HEK293T (cell line): ENCODE results near the gene ANTXR2.

Experiments used
- CTCF ChIA-PET: fragments of 350-600 bp; formaldehyde crosslinking; extraction: SDS; loops from one replicate; lab custom pipeline; 2021; ENCODE audit warnings: antibody characterized with exemption, inconsistent platforms; lab: Yijun Ruan, JAX
- POLR2A ChIA-PET: fragments of 350-600 bp; formaldehyde crosslinking; extraction: SDS; loops from one replicate; lab custom pipeline; 2020; ENCODE audit warnings: antibody characterized with exemption, inconsistent platforms; lab: Yijun Ruan, JAX
- DNase-seq: peaks from one replicate; pipeline ENCODE4 v3.0.0; 2012; ENCODE audit warnings: mixed read lengths; ENCODE audit errors: extremely low spot score
- ARNT ChIP-seq: fragments of 450-650 bp; IDR thresholded peaks from 2 replicates; pipeline ENCODE4 v1.6.1; 2017; ENCODE audit warnings: mild to moderate bottlenecking
- BHLHE40 ChIP-seq: fragments of 450-650 bp; IDR thresholded peaks from 2 replicates; pipeline ENCODE4 v1.6.1; 2016; ENCODE audit warnings: mild to moderate bottlenecking, moderate library complexity, borderline replicate concordance
- CTBP1 ChIP-seq: fragments of 450-650 bp; IDR thresholded peaks from 2 replicates; pipeline ENCODE4 v1.6.1; 2016; ENCODE audit warnings: borderline replicate concordance
- ELF4 ChIP-seq: fragments of 450-650 bp; IDR thresholded peaks from 2 replicates; pipeline ENCODE4 v1.6.1; 2017; ENCODE audit warnings: antibody characterized with exemption
- FOXA1 ChIP-seq: fragments of 450-650 bp; IDR thresholded peaks from 2 replicates; pipeline ENCODE4 v1.6.1; 2016; ENCODE audit warnings: mild to moderate bottlenecking
- FOXK2 ChIP-seq: fragments of 450-650 bp; IDR thresholded peaks from 2 replicates; pipeline ENCODE4 v1.6.1; 2016; ENCODE audit warnings: mild to moderate bottlenecking
- FOXM1 ChIP-seq: fragments of 450-650 bp; IDR thresholded peaks from 2 replicates; pipeline ENCODE4 v1.6.1; 2017; ENCODE audit warnings: mild to moderate bottlenecking, borderline replicate concordance
- HDGF ChIP-seq: fragments of 450-650 bp; IDR thresholded peaks from 2 replicates; pipeline ENCODE4 v1.6.1; 2017; ENCODE audit warnings: antibody characterized with exemption, borderline replicate concordance
- L3MBTL2 ChIP-seq: fragments of 450-650 bp; conservative IDR thresholded peaks from 2 replicates; pipeline ENCODE4 v1.6.1; 2016; ENCODE audit warnings: mild to moderate bottlenecking
- LEF1 ChIP-seq: fragments of 450-650 bp; IDR thresholded peaks from 2 replicates; pipeline ENCODE4 v1.6.1; 2017; ENCODE audit warnings: mild to moderate bottlenecking, borderline replicate concordance
- NFRKB ChIP-seq: fragments of 450-650 bp; IDR thresholded peaks from 2 replicates; pipeline ENCODE4 v1.6.1; 2016; ENCODE audit warnings: mild to moderate bottlenecking, moderate library complexity
- SP1 ChIP-seq: fragments of 450-650 bp; IDR thresholded peaks from 2 replicates; pipeline ENCODE4 v1.6.1; 2017
- SUZ12 ChIP-seq: fragments of 450-650 bp; IDR thresholded peaks from 2 replicates; pipeline ENCODE4 v1.6.1; 2016; ENCODE audit warnings: mild to moderate bottlenecking
- TARDBP ChIP-seq: fragments of 450-650 bp; IDR thresholded peaks from 2 replicates; pipeline ENCODE4 v1.6.1; 2016
- ZNF384 ChIP-seq: fragments of 450-650 bp; IDR thresholded peaks from 2 replicates; pipeline ENCODE4 v1.6.1; 2016
- TF ChIP-seq, protein P1 (sequence below): fragments of 450-650 bp; IDR thresholded peaks from 2 replicates; pipeline ENCODE4 v1.6.1; 2016

Gene ANTXR2

DNA sequence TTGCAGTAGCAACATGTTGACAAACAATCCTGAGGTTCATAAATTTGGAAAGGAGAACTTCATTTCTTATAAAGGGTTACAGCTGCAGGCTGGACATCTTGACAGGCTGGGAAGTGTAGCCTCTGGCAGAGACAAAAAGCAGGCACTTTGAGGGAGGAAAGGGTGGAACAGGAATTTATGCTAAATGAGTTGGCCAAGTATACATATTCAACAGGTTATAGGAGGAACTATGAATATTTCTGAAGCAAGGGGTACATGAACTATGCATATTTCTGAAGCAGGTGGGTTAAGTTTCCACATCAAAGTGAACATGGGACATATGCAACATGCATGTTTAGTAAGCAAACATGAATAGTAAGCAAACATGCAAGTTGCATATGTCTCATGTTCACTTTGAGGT is 1.6 kb upstream of the ANTXR2 start:
- CTCF ChIA-PET, result no interaction called here
- DNase-seq, result no peak
- POLR2A ChIA-PET, result no interaction called here
- TF ChIP-seq L3MBTL2 (no peak), SUZ12 (no peak), SP1 (no peak)

DNA sequence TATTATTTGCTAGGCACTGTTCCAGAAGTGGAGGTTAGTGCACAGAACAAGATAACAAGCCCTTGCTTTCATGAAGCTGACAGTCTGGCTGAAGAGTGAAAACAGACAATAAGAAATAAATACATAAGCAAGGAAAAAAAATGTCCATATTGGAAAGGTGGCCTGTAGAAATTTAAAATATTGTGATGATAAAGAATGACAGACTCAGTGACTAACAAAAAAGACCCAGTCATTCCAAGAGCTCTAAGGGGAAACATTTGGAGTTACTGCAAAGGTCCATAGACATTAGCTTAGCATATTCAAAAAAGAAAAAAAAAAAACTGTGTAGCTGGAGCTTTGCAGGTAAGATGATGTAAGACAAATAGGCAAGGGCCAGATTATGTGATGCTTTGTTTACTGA is 1.0 kb upstream of the ANTXR2 start:
- CTCF ChIA-PET, result no interaction called here

DNA sequence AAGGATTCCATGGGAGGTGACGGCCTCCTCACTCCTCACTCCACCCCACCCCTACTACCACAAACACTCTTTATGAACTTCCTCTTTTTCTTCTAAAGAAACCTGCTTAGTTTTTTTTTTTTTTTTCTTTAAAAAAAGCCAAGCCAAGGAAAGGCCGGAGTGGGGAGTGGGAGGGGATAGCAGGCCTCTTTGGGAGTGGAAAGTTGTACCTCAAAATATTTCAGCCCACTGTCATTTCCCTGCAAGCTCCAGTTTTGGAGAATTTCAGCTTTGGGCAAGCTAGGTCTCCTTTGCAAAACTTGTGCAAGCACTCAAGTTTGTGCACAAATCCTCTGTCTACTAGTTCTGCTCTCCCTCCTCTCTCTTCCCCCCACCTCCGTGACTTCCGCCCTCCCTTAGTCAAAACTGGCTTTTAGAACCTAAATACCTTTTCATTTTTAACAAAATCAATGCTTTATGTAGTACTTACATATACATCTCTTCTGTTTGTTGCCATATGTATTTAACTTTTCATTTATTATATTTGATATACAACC is 512 bp upstream of the ANTXR2 start:
- DNase-seq, result no peak
- ChIA-PET POLR2A (interaction anchor here (1.6 to 2.8 kb wide), 3 partner anchors 16 to 109 kb away, joined by 3 to 6 read pairs (median 4); no protein-coding TSS in a partner anchor), CTCF (no interaction called here)
- no peak for TF ChIP-seq SUZ12
- no peak for TF ChIP-seq SP1
- TF ChIP-seq CTBP1, result no peak

More for the DNA sequence above, 1.0 kb upstream of the ANTXR2 start:
- DNase-seq, result no peak
- POLR2A ChIA-PET, result interaction anchor here (2.8 kb wide), 1 partner anchor 108 kb away, joined by 6 read pairs; no protein-coding TSS in a partner anchor
- TF ChIP-seq L3MBTL2 (no peak), SP1 (no peak), SUZ12 (no peak), NFRKB (no peak), ARNT (no peak), ELF4 (no peak), LEF1 (no peak), TARDBP (no peak), FOXK2 (no peak), HDGF (no peak)

DNA sequence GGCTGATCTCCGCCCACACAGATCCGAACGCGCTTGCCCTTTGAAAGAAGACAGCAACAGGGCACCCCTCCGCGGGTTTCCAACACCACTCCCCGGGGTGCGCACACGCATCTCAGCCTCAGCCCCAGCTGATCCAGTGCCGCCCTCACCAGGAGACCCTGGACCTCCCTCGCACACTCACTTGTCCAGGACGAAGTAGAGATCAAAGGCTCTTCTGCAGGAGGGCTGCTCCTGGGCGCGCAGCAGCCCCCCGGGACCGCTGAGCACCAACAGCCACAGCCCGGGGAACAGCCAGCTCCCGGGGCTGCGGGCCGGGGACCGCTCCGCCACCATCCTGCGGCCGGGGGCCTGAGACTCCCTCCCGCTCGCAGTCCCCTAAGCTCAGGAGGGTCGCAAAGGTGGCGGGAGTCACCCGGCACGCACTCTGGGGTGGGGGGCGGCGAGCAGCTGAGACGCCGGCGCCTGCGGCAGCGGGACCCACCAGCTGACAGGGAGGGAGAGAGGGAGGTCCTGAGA is 743 bp downstream of the ANTXR2 start:
- DNase-seq, result peak; percentile 18
- POLR2A ChIA-PET, result interaction anchor here (1.6 to 2.8 kb wide), 3 partner anchors 17 to 110 kb away, joined by 3 to 6 read pairs (median 4); no protein-coding TSS in a partner anchor
- TF ChIP-seq LEF1, result peak; percentile 56; the same call in 1 of the 2 replicates
- TF ChIP-seq L3MBTL2, result no peak
- CTCF ChIA-PET, result interaction anchor here (0.6 kb wide), 2 partner anchors 24 to 263 kb away, joined by 3 to 6 read pairs; no protein-coding TSS in a partner anchor

DNA sequence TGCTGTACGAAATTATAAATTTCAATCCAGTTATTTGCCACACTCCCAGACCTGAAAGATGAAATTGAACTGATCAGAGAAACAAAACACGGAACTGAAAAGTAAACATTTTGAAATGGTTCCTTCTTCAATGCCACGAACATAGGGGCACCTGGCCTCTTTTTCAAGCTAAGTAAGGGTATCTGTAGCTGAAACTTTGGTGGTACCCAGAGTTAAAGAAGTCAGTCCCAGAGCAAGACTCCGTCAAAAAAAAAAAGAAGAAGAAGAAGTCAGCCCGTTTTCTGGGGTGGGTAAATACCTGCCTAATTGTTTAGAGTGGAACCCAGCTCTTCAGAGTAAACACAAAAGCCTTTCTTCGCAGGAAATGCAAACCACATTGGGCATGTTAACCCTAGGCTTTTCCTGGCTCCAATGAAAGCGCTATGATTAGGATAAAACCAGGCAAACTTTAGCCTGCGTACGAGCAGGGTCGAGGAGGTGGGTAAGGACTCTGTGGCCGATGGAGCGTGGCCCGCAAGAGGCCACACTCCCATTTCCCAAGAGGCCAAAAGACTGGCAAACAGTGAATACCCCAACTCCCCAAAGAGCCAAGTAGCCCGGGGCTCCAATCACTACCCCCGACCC is 1.3 kb downstream of the ANTXR2 start:
- no peak for DNase-seq
- TF ChIP-seq LEF1 (no peak), CTBP1 (no peak), BHLHE40 (no peak), FOXM1 (no peak), HDGF (no peak), ELF4 (no peak), ZNF384 (no peak), TARDBP (no peak), ARNT (no peak), FOXA1 (no peak), FOXK2 (no peak)
- CTCF ChIA-PET, result interaction anchor here (0.6 kb wide), 2 partner anchors 10 to 264 kb away, joined by 4 to 6 read pairs; no protein-coding TSS in a partner anchor
- POLR2A ChIA-PET, result interaction anchor here (1.8 to 2.8 kb wide), 2 partner anchors 25 to 111 kb away, joined by 4 to 6 read pairs; no protein-coding TSS in a partner anchor

DNA sequence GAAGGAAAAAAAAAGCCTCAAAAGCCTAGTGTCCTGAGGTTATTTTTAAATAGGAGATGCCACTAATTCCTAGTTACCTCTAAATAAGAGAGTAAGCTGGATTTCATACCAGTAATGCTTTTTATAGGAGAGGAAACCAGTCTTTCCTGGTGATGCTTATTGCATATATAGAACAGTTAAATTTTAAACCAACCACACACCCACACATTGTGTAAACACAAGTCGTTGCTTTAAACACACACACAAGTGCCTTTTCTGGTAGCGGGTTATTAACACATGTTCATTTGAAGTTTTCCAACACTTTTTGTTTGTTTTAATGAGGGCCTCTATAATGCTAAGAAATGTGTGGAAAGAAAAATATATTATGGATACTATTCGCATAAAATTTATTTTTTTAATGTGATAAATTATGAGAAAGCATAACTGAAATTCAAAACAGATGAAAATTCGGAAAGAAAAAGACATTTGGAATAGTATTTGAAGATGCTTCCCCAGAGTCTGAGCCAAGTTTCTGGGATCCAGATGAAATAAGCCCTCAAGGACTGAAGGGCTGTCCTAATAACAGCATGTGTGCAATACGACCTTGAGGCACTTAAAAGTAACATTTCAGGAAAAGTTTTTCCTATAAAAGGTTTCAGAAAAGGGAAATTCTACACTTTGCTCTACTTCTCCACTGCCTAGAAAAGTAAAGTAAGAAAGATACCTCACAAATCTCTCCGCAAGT is 2.0 kb downstream of the ANTXR2 start:
- CTCF ChIA-PET, result interaction anchor here (0.6 kb wide), 1 partner anchor 10 kb away, joined by 4 read pairs; no protein-coding TSS in a partner anchor
- DNase-seq, result no peak
- POLR2A ChIA-PET, result interaction anchor here (2.8 kb wide), 1 partner anchor 111 kb away, joined by 6 read pairs; no protein-coding TSS in a partner anchor
- TF ChIP-seq L3MBTL2, result no peak
- TF ChIP-seq TARDBP, result no peak
- no peak for TF ChIP-seq SUZ12
- TF ChIP-seq HDGF, result no peak
- no peak for TF ChIP-seq FOXA1
- TF ChIP-seq CTBP1, result no peak
- no peak for TF ChIP-seq SP1
- TF ChIP-seq NFRKB, result no peak
- no peak for TF ChIP-seq ZNF384
- TF ChIP-seq FOXM1, result no peak
- TF ChIP-seq FOXK2, result no peak
- no peak for TF ChIP-seq ARNT
- no peak for TF ChIP-seq LEF1

DNA sequence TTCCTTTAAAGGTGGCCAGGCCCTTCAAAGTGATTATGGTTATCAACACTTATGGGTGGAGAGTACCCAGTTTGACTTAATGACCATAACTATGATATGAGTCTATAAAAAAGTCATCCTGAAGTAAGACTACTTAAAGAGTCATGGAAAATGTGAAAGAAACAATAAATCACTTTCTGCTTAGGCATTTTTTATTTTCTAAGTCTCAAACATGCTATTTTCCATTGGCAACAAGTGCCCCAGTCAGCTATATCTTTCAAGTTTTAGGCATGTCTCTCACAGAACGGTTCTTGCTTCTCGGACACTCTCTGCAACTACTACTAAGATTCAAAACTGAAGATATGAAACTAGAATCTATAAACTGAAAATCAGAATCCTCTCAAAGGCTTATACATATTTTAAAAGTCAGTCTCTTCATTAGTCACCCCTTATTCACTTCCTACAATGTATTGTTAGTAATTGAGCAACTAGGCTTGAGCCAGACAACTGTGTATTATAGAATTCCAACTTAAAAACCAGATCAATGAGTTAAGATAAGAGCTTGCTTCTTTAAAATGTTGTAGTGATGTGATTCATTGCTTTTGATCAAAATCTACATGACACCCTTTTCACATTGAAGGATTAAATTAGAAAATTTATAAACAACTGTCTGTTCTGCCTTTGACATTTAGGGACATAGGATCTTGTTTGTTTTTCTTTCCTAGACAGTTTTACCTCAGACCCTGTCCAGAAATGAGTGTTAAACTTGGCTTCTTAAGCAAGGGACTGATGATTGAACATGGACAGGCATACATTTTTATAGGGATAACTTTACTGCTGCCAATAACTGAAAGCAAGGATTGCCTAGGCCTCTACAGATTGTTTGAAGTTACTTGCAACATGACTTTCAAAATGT is 2.9 kb downstream of the ANTXR2 start:
- no peak for DNase-seq
- CTCF ChIA-PET, result interaction anchor here (0.6 kb wide), 1 partner anchor 14 kb away, joined by 3 read pairs; no protein-coding TSS in a partner anchor
- POLR2A ChIA-PET, result interaction anchor here (1.0 kb wide), 1 partner anchor 144 kb away, joined by 3 read pairs; no protein-coding TSS in a partner anchor
- TF ChIP-seq, protein P1, sequence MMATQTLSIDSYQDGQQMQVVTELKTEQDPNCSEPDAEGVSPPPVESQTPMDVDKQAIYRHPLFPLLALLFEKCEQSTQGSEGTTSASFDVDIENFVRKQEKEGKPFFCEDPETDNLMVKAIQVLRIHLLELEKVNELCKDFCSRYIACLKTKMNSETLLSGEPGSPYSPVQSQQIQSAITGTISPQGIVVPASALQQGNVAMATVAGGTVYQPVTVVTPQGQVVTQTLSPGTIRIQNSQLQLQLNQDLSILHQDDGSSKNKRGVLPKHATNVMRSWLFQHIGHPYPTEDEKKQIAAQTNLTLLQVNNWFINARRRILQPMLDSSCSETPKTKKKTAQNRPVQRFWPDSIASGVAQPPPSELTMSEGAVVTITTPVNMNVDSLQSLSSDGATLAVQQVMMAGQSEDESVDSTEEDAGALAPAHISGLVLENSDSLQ, result peak; percentile 89
- peak; percentile 54; the same call in 1 of the 2 replicates for TF ChIP-seq CTBP1
- TF ChIP-seq FOXM1, result no peak
